ENCODE results near the gene RAB3D.

Gene RAB3D

GRCh38 chr19:11361037-11361770 is 21.7 kb upstream of the RAB3D start:
- no peaks in the 10 kb centered on the region for H3K4me1 ChIP-seq (ENCODE audit: control insufficient read depth, insufficient read depth, low read length)
- ChIA-PET CTCF (interaction anchor here (1.2 kb wide), 1 partner anchor 13 kb away, joined by 3 read pairs; the partner anchor contains the start of gene SWSAP1), POLR2A (interaction anchor here (1.0 to 2.3 kb wide), 2 partner anchors 13 to 67 kb away, joined by 4 to 15 read pairs; partner anchors contain the start of gene SWSAP1)
- H3K36me3 ChIP-seq (ENCODE audit: control insufficient read depth in 2 of 2, insufficient read depth in 1 of 2, low read length in 2 of 2) = peaks cover 0 to 23% of the 10 kb centered on the region in 2 experiments; a peak in 1 of 3 replicates
- no peaks in the 10 kb centered on the region for H3K9me3 ChIP-seq (ENCODE audit: control insufficient read depth, insufficient read depth, low read depth, low read length)
- H3K4me3 ChIP-seq (ENCODE audit: low read depth, low read length) = no peak overlapping the region
- no peak overlapping the region for H3K27ac ChIP-seq (ENCODE audit: extremely low read depth, low read depth, low read length)
- no peak for TF ChIP-seq ZXDB (tag by site-specific recombination; IDR thresholded peaks at IDR 0.05)
- no peak for TF ChIP-seq MEIS1 (CRISPR knock-in tag; IDR thresholded peaks at IDR 0.05; ENCODE audit: borderline replicate concordance)
- no peak for TF ChIP-seq PBX3 (CRISPR knock-in tag; IDR thresholded peaks at IDR 0.05)
- TF ChIP-seq OSR2 (tag by site-specific recombination; IDR thresholded peaks at IDR 0.05) = no peak
- no peak for TF ChIP-seq ZNF239 (tag by site-specific recombination; IDR thresholded peaks at IDR 0.05)
- no peak for TF ChIP-seq ZNF140 (tag by site-specific recombination; IDR thresholded peaks at IDR 0.05)
- peak; percentile 59 for TF ChIP-seq SCRT2 (tag by site-specific recombination; IDR thresholded peaks at IDR 0.05)
- no peak for TF ChIP-seq FEZF1 (tag by site-specific recombination; IDR thresholded peaks at IDR 0.05)
- no peak for TF ChIP-seq ZNF404 (tag by site-specific recombination; IDR thresholded peaks at IDR 0.05)
- peak; percentile 90 for TF ChIP-seq REST (tag by site-specific recombination; IDR thresholded peaks at IDR 0.05)
- TF ChIP-seq ZNF664 (tag by site-specific recombination; IDR thresholded peaks at IDR 0.05) = no peak
- TF ChIP-seq ZNF341 (tag by site-specific recombination; IDR thresholded peaks at IDR 0.05; ENCODE audit: low read depth) = peak; percentile 46; the same call in 1 of the 2 replicates
- TF ChIP-seq ZNF600 (tag by site-specific recombination; IDR thresholded peaks at IDR 0.05) = peak; percentile 11; the same call in 1 of the 2 replicates
- TF ChIP-seq ZNF654 (tag by site-specific recombination; IDR thresholded peaks at IDR 0.05; ENCODE audit: low read depth) = no peak

- no peak overlapping the region for H3K27ac ChIP-seq (ENCODE audit: extremely low read depth, low read depth, low read length)
- H3K4me3 ChIP-seq (ENCODE audit: low read depth, low read length) = no peak overlapping the region
- CTCF ChIA-PET = interaction anchor here (0.9 to 1.2 kb wide), 2 partner anchors 21 to 116 kb away, joined by 3 to 4 read pairs; no protein-coding TSS in a partner anchor
- H3K36me3 ChIP-seq (ENCODE audit: control insufficient read depth in 2 of 2, insufficient read depth in 1 of 2, low read length in 2 of 2) = peaks cover 0 to 5% of the 10 kb centered on the region in 2 experiments; a peak in 1 of 3 replicates
- POLR2A ChIA-PET = no interaction called here
- H3K4me1 ChIP-seq (ENCODE audit: control insufficient read depth, insufficient read depth, low read length) = no peaks in the 10 kb centered on the region; the same call in 1 of the 2 replicates
- TF ChIP-seq ZNF518A (tag by site-specific recombination; conservative IDR thresholded peaks at IDR 0.05; ENCODE audit: low read depth) (no peak), ZNF23 (tag by site-specific recombination; IDR thresholded peaks at IDR 0.05; ENCODE audit: borderline replicate concordance) (no peak), ZSCAN23 (tag by site-specific recombination; IDR thresholded peaks at IDR 0.05) (no peak)
- no peaks in the 10 kb centered on the region for H3K9me3 ChIP-seq (ENCODE audit: control insufficient read depth, insufficient read depth, low read depth, low read length)
Measured at GRCh38 chr19:11359421-11359820, 20.0 kb upstream of the RAB3D start.
